Thyroid gland (tissue), 4 donors: ENCODE results near the gene IPP.
"Not testable (repeated sequence)": the region's sequence is repeated elsewhere in the genome, so short reads cannot be mapped to it uniquely, and the experiment has no call there.

Source experiments
- CTCF ChIP-seq, 6 experiments: fragments of 200-600 bp in 3 of 6; fragments of 450-650 bp in 3 of 6; sonication (generic) in 3 of 6; IDR thresholded peaks; one replicate each; pipeline ENCODE4 v1.5.1; 2016 to 2019; ENCODE audit warnings: antibody characterized with exemption in 6 of 6, mild to moderate bottlenecking in 2 of 6, inconsistent platforms in 1 of 6, moderate library complexity in 1 of 6
- POLR2A ChIP-seq, 2 donors: fragments of 450-650 bp; IDR thresholded peaks; one replicate each; pipeline ENCODE4 v1.6.1; 2017; ENCODE audit warnings: antibody characterized with exemption in 2 of 2, mild to moderate bottlenecking in 2 of 2, moderate library complexity in 1 of 2

- not testable (repeated sequence) for TF ChIP-seq CTCF, POLR2A (IDR thresholded peaks at IDR 0.05)
These were observed 73.9 kb downstream of the IPP start for GRCh38 chr1:45676553-45676952.
